CD4-positive, alpha-beta T cell treated with Interferon alpha-2 for 1 hour (primary cell): ENCODE results near the gene STXBP2.
A peak's percentile ranks its signal among the peaks of the same experiment; 100 is the strongest.

Experiments
- DNase-seq, 2 donors: peaks; one replicate each; pipeline ENCODE4 v3.0.0-alpha.2; 2020 to 2022

Gene STXBP2

DNA sequence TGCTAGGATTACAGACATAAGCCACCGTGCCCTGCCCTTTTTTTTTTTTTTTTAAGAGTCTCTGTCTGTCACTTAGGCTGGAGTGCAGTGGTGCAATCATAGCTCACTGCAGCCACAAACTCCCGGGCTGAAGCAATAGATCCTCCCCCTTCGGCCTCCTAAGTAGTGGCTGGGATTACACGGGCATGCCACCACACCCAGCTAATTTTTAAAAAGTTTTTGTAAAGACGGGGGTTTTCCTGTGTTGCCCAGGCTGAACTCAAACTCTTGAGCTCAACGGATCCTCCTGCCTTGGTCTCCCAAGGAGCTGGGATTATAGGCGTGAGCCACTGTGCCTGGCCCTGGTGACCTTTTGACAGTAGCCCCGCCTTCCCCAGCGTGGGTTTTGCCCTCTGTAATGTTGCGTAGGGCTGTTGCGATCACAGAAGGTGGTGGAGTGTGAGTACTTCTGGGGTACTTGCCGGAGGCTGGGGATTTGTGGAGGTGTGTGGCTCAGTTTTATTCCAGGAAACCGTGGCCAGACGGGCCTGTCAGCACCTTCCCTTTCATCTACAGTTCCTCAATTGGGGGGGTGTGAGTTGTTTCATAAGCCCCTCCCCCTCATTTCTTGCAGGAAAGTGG lies 20.3 kb downstream of the STXBP2 start:
- DNase-seq: peak; percentile 37 to 71

DNA sequence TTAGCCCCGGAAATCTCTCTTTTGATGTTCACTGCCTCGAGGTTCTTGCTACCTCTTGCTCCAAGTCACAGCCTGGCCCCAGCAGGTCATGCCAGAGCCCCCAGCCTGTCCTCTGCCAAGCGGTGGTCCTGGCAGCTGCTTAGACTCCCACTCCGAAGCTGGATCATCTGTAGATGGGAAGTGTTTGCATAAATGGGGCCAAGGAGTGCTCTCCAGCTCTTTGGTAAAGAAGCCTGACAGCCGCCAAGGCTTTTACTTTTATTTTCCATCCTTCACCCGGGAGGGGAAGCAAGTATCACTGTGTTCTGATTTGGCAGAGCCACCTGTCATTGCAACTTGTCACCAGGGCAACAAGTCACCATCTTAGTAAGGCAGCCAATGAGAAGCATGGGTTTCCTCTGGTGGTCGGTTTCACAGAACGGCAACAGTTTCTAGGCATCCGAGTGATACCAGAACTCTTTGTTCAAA lies 21.3 kb downstream of the STXBP2 start:
- peak; percentile 71 to 78 for DNase-seq

DNA sequence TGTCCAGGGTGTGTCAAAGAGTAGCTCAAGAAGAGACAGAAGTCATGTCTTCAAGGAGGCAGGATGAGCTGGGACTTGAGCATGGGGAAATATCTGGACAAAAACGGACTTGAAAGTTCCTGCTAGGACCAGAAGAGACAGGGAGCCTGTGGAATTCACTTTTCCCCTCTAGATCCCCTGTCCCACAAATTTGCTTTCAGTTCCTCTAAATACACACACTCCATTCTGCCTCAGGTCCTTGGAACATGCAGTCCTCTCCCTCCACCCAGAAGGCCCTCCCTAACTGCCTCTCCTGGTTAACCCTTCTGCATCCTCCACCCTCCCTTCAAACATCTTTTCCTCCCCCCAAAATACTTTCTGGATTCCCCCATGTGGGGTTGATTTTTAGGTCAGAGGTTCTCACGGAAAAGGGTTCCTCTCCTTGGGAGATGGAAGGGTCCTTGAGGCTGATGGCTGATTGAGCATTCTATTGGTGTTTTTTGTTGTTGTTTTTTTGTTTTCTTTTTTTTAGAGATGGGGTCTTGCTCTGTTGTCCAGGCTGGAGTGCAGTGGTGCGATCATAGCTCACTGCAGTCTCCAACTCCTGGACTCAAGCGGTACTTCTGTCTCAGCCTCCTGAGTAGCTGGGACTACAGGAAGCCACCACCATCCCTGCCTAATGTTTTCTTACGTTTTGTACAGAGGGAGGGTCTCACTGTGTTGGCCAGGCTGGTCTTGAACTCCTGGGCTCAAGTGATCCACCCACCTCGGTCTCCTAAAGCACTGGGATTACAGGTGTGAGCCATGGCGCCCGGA lies 25.0 kb downstream of the STXBP2 start:
- DNase-seq: no peak

DNA sequence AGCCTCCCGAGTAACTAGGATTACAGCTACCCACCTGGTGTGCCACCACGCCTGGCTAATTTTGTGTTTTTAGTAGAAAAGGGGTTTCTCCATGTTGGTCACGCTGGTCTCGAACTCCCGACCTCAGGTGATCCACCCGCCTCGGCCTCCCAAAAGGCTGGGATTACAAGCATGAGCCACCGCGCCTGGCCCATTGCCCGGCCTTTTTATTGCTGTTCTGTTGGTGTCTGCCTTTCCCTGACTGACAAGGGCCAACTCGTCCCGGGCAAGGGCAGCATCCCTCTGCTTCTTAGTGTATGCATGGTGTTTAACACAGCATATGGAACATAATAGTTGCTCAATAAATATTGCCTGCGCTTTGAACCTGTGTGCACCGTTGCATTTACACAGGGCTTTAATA lies 25.7 kb downstream of the STXBP2 start:
- DNase-seq: no peak

DNA sequence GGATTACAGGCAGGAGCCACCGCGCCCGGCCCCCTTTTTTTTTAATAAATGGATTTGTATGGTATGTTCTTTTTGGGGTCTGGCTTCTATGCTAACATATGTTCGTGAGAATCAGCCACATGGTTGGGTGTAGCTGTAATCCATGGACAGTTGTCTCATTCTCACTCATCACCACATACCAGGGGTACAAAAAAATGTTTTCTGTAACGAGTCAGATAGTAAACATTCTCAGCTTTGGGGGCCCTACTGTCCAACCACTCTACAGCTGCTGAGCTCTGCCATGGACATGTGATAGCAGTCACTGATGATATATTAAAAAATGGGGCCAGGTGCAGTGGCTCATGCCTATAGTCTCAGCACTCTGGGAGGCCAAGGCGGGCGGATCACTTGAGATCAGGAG lies 26.8 kb downstream of the STXBP2 start:
- DNase-seq: no peak

DNA sequence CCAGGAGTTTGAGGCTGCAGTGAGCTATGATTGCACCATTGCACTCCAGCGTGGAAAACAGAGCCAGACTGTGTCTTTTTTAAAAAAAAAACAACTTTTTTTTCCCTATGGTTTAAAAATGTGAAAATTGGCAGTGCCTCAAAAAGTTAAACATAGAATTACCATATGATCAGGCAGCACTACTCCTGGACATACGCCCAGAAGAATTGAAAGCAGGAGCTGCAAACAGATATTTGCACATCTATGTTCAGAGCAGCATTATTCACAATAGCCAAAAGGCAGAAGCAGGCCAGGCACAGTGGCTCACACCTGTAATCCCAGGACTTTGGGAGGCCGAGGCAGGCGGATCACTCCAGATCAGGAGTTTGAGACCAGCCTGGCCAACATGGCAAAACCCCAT lies 28.2 kb downstream of the STXBP2 start:
- DNase-seq: no peak

DNA sequence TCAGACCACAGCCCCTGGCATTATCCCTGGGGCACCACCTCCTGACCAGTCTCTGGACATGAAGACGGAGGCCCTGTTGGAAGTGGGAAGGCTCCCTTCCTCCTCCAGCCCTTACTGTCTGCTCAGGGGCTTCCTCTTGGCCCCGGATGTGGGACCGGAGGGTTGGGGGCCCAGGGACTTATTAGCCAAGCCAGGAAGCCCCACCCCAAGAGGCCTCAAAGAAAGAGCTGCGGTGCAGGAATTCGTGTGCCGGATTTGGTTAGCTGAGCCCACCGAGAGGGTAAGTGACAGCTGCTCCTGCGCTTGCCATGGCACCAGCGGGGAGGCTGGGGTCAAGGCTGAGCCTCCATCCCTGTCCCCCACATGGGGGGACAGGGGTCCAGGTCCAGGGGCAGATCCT lies 31.9 kb downstream of the STXBP2 start, which contains the start of gene RETN:
TSS of gene RETN (plus strand) at position 208 of the 400 bp plus-strand sequence. CDS start 278 bp downstream, outside the sequence.
- no peak for DNase-seq

DNA sequence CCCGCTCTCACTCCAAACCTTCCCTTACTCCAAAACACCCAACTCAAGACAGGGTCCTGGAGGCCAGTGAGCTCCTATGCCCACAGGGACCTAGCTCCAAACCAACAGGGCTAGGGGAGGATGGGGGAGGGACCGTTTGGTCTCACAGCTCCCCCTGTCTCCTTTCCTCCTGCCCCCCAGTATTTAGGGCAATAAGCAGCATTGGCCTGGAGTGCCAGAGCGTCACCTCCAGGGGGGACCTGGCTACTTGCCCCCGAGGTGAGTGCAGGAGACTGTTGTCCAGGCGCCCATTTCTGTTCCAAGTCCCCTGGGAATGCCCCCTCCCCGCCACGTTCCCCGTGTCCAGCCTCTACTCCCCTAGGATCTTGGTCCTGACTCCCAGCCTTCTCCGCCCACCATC lies 32.7 kb downstream of the STXBP2 start:
- DNase-seq: no peak

DNA sequence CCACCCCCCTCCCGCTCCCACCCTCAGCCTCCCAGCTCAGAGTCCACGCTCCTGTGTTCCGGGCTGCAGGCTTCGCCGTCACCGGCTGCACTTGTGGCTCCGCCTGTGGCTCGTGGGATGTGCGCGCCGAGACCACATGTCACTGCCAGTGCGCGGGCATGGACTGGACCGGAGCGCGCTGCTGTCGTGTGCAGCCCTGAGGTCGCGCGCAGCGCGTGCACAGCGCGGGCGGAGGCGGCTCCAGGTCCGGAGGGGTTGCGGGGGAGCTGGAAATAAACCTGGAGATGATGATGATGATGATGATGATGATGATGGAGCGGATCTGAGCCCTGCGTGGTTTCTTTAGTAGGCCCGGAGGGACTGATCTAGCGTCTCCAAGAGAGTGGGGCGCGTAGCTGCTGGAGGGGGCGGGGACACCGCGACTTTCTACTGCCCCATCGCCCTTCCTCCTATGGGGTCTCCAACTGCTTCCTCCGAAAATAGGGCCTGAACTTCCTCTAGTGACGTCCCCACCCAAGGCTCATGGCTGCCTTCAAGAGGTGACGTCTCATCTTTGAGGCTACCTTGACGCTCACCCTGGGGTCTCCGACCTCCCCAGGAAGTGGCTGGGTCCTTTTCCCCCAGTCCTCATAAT lies 33.4 kb downstream of the STXBP2 start:
- DNase-seq: peak; percentile 34 to 50

DNA sequence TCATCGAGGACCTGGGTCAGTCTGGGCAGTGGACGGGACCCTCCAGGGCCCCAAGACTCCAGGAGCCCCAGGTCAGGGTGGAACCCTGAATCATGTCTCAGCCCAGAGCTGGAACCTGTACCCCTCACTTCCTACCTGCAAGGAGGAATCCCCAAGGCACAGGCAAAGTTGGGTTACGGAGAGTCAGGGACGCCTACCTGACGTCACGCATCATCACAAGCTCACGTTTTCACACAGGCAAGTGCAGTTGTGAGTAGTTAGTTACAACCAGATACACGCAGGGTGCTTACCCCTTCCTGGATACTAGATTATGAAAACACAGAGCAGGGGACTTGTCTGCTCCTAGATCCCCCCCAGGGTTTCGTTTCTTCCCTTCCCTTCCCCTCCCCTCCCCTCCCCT lies 33.9 kb downstream of the STXBP2 start:
- no peak for DNase-seq

DNA sequence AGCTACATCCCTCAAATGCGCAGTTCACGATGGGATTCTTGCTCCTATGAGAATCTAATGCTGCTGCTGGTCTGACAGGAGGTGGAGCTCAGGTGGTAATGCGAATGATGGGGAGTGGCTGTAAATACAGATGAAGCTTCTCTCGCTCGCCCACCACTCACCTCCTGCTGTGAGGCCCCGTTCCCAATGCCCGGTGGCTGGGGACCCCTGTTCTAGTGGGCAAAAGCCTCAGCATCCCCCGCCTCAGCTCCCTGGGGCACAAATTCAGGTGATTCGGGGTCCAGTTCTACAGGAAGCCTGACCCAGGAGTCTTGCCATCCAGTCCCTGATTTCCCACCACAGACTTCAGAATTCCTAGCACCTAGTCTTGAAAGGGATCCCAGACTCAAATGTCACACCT lies 35.6 kb downstream of the STXBP2 start:
- no peak for DNase-seq

DNA sequence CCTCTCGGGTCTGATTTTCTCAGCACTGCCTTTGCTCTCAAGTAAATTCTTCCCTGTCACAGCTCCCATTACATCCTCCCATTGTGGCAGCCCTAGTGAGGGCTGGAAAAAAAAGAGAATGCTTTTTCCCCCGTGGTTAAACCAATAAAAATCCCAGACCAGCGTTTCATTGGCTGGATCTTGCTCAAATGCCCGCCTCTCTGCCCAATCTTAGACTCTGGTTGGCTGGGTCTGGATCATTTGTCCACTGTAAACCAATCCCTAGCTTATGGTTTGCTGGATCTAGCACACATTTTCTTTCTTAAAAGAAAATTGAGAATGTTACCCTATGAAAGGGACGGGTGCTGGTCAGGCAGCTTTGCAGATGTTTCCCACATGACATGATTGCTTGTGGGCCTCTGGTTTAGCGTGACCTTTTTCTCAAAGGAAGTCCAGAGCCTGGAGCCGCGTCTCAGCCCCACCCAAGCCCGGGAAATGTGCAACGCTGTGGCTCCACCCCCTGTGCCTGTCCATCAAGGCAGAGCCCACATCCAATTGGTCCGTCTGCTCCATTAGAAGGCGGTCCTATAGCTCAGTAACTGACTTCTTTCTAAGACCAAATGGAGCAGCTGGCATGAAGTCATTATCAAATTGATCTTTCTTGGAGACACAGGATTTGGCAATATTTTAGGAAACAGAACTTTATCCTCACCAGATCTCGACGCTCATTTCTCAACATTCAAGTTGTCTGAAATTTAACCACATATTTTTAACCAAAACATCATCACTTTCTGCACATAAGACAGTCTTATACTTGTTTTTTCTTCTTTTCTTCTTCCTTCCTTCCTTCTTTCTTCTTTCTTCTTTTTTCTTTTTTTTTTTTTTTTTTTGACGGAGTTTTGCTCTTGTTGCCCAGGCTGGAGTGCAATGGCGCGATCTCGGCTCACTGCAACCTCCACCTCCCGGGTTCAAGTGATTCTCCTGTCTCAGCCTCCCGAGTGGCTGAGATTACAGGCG lies 37.4 kb downstream of the STXBP2 start:
- peak; percentile 56 to 76 for DNase-seq

DNA sequence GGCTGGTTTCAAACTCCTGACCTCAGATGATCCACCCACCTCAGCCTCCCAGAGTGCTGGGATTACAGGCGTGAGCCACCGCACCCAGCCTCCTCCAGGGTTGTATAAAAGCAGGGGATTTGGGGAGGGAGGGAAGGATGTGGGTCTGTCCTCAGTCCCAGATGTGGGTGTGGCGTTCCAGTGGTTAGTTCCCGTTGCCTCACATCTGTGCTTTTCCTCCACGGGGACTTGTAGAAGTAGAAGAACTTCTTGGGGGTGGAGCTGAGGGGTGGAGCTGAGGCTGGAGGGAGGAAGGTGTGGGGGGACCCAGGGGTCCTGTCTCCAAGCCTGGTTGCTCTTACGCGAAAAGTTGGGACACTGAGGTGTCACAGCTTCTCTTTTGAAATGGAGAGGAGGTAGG lies 39.5 kb downstream of the STXBP2 start:
- peak in 1 of 2 donors; percentile 29 for DNase-seq

DNA sequence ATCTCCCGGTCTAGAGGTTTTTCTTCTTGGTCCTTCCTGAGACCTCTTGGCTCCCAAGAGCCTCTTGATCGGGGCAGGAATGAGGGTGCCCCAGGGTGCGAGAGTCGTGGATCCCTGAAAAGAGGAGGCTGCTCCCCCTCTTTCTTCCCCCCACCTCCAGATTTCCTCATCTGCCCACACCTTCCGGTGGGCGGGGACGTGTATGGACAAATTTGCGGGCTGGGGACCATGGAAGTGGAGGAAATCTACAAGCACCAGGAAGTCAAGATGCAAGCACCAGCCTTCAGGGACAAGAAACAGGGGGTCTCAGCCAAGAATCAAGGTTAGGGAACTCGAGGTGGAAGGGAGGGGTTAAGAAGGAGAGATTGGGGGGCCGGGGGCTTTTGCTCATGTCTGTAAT lies 39.9 kb downstream of the STXBP2 start, which contains the start of gene MCEMP1:
TSS of gene MCEMP1 (plus strand) at position 237 of the 400 bp plus-strand sequence. CDS start at position 268, 31 bp downstream.
- no peak for DNase-seq

DNA sequence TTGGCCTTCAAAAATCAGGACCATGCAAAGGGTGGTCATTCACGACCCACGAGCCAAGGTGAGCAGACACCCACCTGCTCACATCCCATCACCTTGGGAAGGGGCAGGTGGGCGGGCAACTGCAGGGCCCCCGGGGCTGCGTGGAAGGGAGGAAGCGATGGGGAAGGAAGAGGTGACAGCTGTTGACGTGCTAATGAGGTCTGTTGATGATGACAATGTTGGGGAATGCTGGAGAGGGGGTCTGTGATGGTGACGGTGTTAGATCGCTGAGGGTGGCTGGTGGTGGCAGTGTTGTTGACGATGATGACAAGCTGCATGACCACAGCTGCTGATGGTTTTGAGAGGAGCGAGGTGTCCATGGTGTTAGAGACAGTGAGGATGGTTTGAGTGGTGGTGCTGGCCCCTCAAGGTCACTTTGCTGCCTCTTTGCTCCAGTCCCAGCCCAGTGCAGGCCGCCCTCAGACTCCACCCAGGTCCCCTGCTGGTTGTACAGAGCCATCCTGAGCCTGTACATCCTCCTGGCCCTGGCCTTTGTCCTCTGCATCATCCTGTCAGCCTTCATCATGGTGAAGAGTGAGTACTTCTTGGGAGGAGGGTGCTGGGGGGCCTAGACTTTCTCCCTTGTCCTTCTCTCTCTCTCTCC lies 40.9 kb downstream of the STXBP2 start:
- no peak for DNase-seq

DNA sequence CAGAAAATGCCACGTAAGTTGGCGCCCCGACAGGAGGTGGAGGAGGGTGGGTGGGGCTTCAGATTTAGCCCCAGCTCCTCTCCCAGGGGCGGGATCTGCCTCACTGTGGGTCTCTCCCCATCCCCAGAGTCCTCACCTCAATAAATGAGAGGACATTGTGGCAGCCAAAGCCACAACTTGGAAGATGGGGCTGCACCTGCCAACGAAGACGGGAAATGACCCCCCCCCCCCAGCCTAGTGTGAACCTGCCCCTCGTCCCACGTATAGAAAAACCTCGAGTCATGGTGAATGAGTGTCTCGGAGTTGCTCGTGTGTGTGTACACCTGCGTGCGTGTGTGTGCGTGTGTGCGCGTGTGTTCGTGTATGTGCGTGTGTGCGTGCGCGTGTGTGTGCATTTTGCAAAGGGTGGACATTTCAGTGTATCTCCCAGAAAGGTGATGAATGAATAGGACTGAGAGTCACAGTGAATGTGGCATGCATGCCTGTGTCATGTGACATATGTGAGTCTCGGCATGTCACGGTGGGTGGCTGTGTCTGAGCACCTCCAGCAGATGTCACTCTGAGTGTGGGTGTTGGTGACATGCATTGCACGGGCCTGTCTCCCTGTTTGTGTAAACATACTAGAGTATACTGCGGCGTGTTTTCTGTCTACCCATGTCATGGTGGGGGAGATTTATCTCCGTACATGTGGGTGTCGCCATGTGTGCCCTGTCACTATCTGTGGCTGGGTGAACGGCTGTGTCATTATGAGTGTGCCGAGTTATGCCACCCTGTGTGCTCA lies 42.3 kb downstream of the STXBP2 start:
- DNase-seq: peak; percentile 79 to 82

DNA sequence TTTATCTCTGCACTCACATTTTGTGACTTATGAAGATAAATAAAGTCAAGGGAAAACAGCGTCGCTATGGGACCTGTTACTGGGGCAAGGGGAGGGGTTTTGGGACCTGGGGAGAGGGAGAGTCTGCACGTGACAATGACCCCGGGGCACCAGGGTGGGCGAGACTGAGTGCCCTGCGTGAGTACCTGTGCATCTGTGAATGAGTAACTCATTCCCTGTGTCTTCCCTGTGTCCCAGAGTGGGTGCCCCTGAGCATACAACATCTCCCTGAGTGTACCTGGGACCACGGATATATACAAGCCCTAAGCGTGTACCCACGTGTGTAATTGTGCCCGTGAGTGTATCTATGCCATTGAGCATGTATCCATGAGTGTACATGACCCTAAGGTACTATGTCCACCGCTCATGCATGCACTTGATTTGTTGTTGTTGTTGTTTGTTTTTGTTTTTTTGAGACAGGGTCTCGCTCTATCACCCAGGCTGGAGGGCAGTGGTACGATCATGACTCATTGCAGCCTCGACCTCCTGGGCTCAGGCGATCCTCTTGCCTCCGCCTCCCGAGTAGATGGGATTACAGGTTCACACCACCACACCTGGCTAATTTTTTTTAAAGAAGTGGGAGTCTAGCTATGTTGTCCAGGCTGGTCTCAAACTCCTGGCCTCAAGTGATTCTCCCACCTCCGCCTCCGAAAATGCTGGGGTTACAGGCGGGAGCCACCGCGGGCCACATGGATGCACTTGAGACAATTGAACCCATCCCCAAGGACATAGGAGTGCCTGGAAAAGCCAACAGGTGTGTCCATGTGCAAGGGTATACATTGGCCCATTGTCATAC lies 43.1 kb downstream of the STXBP2 start:
- DNase-seq: no peak

DNA sequence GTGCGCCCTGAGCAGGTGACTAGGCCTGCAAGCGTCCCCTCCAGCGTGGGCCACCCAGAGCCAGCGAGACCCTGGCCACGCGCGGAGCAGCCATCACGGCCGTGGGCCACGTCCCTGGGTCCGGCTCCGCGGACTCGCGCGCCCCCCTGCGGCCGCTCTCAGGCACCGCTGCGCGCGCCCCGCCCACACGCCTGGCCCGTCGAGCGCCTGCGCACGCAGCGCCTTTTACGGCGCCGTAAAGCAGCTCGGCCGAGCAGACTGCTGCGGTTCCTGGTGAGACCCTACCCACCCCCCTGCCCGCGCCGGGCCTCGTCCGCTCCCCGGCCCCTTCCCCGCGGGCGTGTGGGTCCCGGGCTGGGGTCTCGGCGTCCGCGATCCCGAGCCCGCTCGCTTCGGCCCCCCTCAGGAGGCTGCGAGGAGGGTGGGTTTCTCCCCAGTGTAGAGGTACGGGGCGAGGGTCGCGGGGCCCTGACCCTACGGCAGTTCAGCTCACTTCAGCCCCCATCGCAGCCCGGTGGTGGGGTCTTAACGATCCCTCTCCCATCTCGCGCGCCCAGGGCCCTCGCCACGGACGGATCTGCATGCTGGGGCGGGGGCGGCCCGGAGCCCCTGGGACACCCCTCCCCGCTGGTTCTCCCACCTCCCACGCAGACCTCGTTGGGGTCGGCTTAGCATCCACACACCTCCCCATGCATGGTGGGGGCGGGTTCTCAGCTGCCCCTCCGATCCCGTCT lies 43.9 kb downstream of the STXBP2 start, which contains the start of gene TRAPPC5:
TSS of gene TRAPPC5 (plus strand) at position 228 of the 734 bp plus-strand sequence. CDS start 1,421 bp downstream, outside the sequence.
- DNase-seq: peak; percentile 89 to 91
